ENCODE results near the gene UBE4B. TPM values are rescaled to one million over a fixed set of nuclear protein-coding genes. Genes with fewer than 3 reads are reported as not detected.
A peak's percentile ranks its signal among the peaks of the same experiment; 100 is the strongest.

Gene UBE4B
- polyA plus RNA-seq, 3 donors: 6.0 to 34.6 (median 9.2) TPM

- H3K27me3 Mint-ChIP-seq (ENCODE audit: low read depth in 3 of 3): peaks cover 0 to 1% (median 0%) of the 10 kb centered on the region in 3 donors
- H3K4me3 Mint-ChIP-seq: no peak overlapping the region
- Histone ChIP-seq H3K27ac (ENCODE audit: low read depth in 1 of 2, low read length in 2 of 2) (no peak overlapping the region), H3K4me2 (replicated peaks; ENCODE audit: extremely low read depth, low read length, poor library complexity, severe bottlenecking) (no peak overlapping the region), H3K4me1 (ENCODE audit: control insufficient read depth in 1 of 2, insufficient read depth in 2 of 2, low read length in 2 of 2) (no peaks in the 10 kb centered on the region), H3K79me2 (ENCODE audit: insufficient read depth, low read length) (no peaks in the 10 kb centered on the region), H3K27me3 (ENCODE audit: control insufficient read depth in 2 of 2, insufficient read depth in 2 of 2, low read length in 2 of 2) (no peaks in the 10 kb centered on the region), H4K20me1 (ENCODE audit: insufficient read depth, low read length) (no peaks in the 10 kb centered on the region), H3K36me3 (replicated peaks in 1 of 2; ENCODE audit: control insufficient read depth in 1 of 2, insufficient read depth in 2 of 2, low read length in 2 of 2) (peaks cover 45 to 88% of the 10 kb centered on the region in 2 donors), H3K9me3 (replicated peaks in 1 of 2; ENCODE audit: control insufficient read depth in 1 of 2, insufficient read depth in 1 of 2, low read length in 2 of 2) (no peaks in the 10 kb centered on the region), H3K4me3 (replicated peaks in 1 of 3; ENCODE audit: low read depth in 2 of 3, low read length in 3 of 3) (no peak overlapping the region), H2AFZ (ENCODE audit: insufficient read depth, low read depth, low read length, poor library complexity, severe bottlenecking) (no peak overlapping the region), H3K9ac (ENCODE audit: insufficient read depth, low read length, poor library complexity, severe bottlenecking) (no peak overlapping the region)
- H3K36me3 Mint-ChIP-seq: peaks cover 62 to 76% of the 10 kb centered on the region in 2 donors
- intact Hi-C loops (cut with micrococcal nuclease): no loop called here
- 100% methylated on average over 3 of the region's 12 CpGs for WGBS (ENCODE audit: insufficient coverage)
- no peaks in the 10 kb centered on the region for H3K4me1 Mint-ChIP-seq
- TF ChIP-seq CTCF (IDR thresholded peaks at IDR 0.05): no peak
- peak overlapping the region in 1 of 7 donors; percentile 6 for H3K27ac Mint-ChIP-seq
- DNase-seq: no peak
- no peaks in the 10 kb centered on the region for H3K9me3 Mint-ChIP-seq
Measured at GRCh38 chr1:10113501-10113900, 80.7 kb downstream of the UBE4B start.

- H3K4me1 ChIP-seq (ENCODE audit: control insufficient read depth in 1 of 2, insufficient read depth in 2 of 2, low read length in 2 of 2): no peaks in the 10 kb centered on the region
- no peak overlapping the region for H3K9ac ChIP-seq (ENCODE audit: insufficient read depth, low read length, poor library complexity, severe bottlenecking)
- Mint-ChIP-seq H3K27me3 (ENCODE audit: low read depth in 3 of 3) (peaks cover 0 to 1% (median 0%) of the 10 kb centered on the region in 3 donors), H3K36me3 (peaks cover 64 to 77% of the 10 kb centered on the region in 2 donors), H3K27ac (no peak overlapping the region), H3K4me3 (no peak overlapping the region), H3K4me1 (no peaks in the 10 kb centered on the region), H3K9me3 (no peaks in the 10 kb centered on the region)
- H4K20me1 ChIP-seq (ENCODE audit: insufficient read depth, low read length): no peaks in the 10 kb centered on the region
- H3K27me3 ChIP-seq (ENCODE audit: control insufficient read depth in 2 of 2, insufficient read depth in 2 of 2, low read length in 2 of 2): no peaks in the 10 kb centered on the region
- intact Hi-C loops (cut with micrococcal nuclease): no loop called here
- H3K4me3 ChIP-seq (replicated peaks in 1 of 3; ENCODE audit: low read depth in 2 of 3, low read length in 3 of 3): no peak overlapping the region
- H3K27ac ChIP-seq (ENCODE audit: low read depth in 1 of 2, low read length in 2 of 2): no peak overlapping the region
- no peak for TF ChIP-seq CTCF (IDR thresholded peaks at IDR 0.05)
- H3K9me3 ChIP-seq (replicated peaks in 1 of 2; ENCODE audit: control insufficient read depth in 1 of 2, insufficient read depth in 1 of 2, low read length in 2 of 2): no peaks in the 10 kb centered on the region
- peaks cover 47 to 86% of the 10 kb centered on the region in 2 donors for H3K36me3 ChIP-seq (replicated peaks in 1 of 2; ENCODE audit: control insufficient read depth in 1 of 2, insufficient read depth in 2 of 2, low read length in 2 of 2)
- WGBS (ENCODE audit: insufficient coverage): 100% methylated on average over 1 of the region's 6 CpGs
- no peak overlapping the region for H3K4me2 ChIP-seq (replicated peaks; ENCODE audit: extremely low read depth, low read length, poor library complexity, severe bottlenecking)
- no peaks in the 10 kb centered on the region for H3K79me2 ChIP-seq (ENCODE audit: insufficient read depth, low read length)
- no peak overlapping the region for H2AFZ ChIP-seq (ENCODE audit: insufficient read depth, low read depth, low read length, poor library complexity, severe bottlenecking)
- no peak for DNase-seq
Measured at GRCh38 chr1:10114746-10115145, 82.0 kb downstream of the UBE4B start.

Data from CD14-positive monocyte (primary cell).